Stomach (tissue), 9 donors: ENCODE measurements around the gene ACOT2. TPM values are rescaled to one million over a fixed set of nuclear protein-coding genes. Genes with fewer than 3 reads are reported as not detected.
A peak's percentile ranks its signal among the peaks of the same experiment; 100 is the strongest.
"Not testable (repeated sequence)": the region's sequence is repeated elsewhere in the genome, so short reads cannot be mapped to it uniquely, and the experiment has no call there.

Source experiments
- DNase-seq, 2 donors: peaks; one replicate each; pipeline versions ENCODE4 v3.0.0 to v3.0.0-alpha.2; 2013 to 2019
- H3K27ac ChIP-seq, 5 donors: fragments of 200-600 bp in 4 of 5; sonication (generic) in 4 of 5; one replicate each; pipeline ENCODE4 v1.5.1; 2013 to 2019; ENCODE audit warnings: mild to moderate bottlenecking in 1 of 5, moderate library complexity in 1 of 5
- H3K27me3 ChIP-seq, 3 donors: fragments of 200-600 bp; sonication (generic); one replicate each; pipeline ENCODE4 v1.5.1; 2017 to 2019; ENCODE audit warnings: mixed run types in 1 of 3
- H3K36me3 ChIP-seq, 4 donors: fragments of 200-600 bp; sonication (generic); 1 replicate in 3 of 4; 2 replicates in 1 of 4; pipeline ENCODE4 v1.5.1; 2016 to 2019
- H3K4me1 ChIP-seq, 4 donors: fragments of 200-600 bp; sonication (generic); one replicate each; pipeline ENCODE4 v1.5.1; 2016 to 2019
- H3K4me3 ChIP-seq, 4 donors: fragments of 200-600 bp; sonication (generic) in 3 of 4; one replicate each; pipeline ENCODE4 v1.5.1; 2016 to 2019; ENCODE audit warnings: mild to moderate bottlenecking in 1 of 4
- H3K9me3 ChIP-seq, 4 donors: fragments of 200-600 bp; sonication (generic); one replicate each; pipeline ENCODE4 v1.5.1; 2016 to 2019
- CTCF ChIP-seq, 7 experiments: fragments of 450-650 bp in 4 of 7; fragments of 200-600 bp in 3 of 7; sonication (generic) in 3 of 7; IDR thresholded peaks; one replicate each; pipeline ENCODE4 v1.5.1; 2016 to 2019; ENCODE audit warnings: antibody characterized with exemption in 7 of 7, control low read depth in 2 of 7, mild to moderate bottlenecking in 1 of 7
- EP300 ChIP-seq: sonication (generic); formaldehyde crosslinking; IDR thresholded peaks from one replicate; pipeline ENCODE4 v1.6.1; 2017; ENCODE audit warnings: antibody characterized with exemption
- POLR2A ChIP-seq, 4 donors: fragments of 450-650 bp; IDR thresholded peaks; one replicate each; pipeline ENCODE4 v1.6.1; 2016; ENCODE audit warnings: antibody characterized with exemption in 4 of 4, control low read depth in 2 of 4, mild to moderate bottlenecking in 1 of 4, moderate library complexity in 1 of 4
- POLR2AphosphoS5 ChIP-seq, 3 donors: sonication (generic); formaldehyde crosslinking; IDR thresholded peaks; one replicate each; pipeline ENCODE4 v1.6.1; 2016; ENCODE audit warnings: antibody characterized with exemption in 3 of 3
- WGBS, 5 donors: extraction: QIAGEN DNeasy Blood & Tissue Kit in 3 of 5; methylation state at CpG; one replicate each; pipeline versions ENCODE4 v1.1.5 to v1.1.7; 2013 to 2018; 5-methylcytosine and 5-hydroxymethylcytosine counted together
- intact Hi-C: fragments of 100-400 bp; cut with DNase I; formaldehyde crosslinking; loops from one replicate; pipeline ENCODE4 v1.15.1; 2023; ENCODE audit warnings: low total_unique reads
- polyA plus RNA-seq, 3 donors: library from polyadenylated mRNA; stranded (reverse); fragments of 200-250 nt; gene quantifications; one replicate each; pipeline ENCODE4 v1.2.3, GENCODE V29; 2013
- total RNA-seq, 5 donors: library from RNA; depleted of rRNA; stranded (reverse); fragments of >200 nt; gene quantifications; one replicate each; pipeline versions ENCODE4 v1.1.0 to v1.2.3, GENCODE V29; 2014 to 2016
- donor health status: healthy with polysubstance abuse.
- donor health status: Bipolar disorder and iron deficiency.
- donor health status: healthy.

Gene ACOT2
- total and polyA plus RNA-seq, 8 donors: 7.5 to 247 (median 35.5) TPM

- intact Hi-C loops, H3K27me3 ChIP-seq, H3K36me3 ChIP-seq, H3K4me3 ChIP-seq, H3K9me3 ChIP-seq, H3K27ac ChIP-seq, H3K4me1 ChIP-seq, DNase-seq: not testable (repeated sequence)
- WGBS, 5 donors: 68 to 75% methylated on average over 4 to 5 of the region's 6 CpGs; no CpG with 5 or more reads in 3 of the 5 donors
Measured at GRCh38 chr14:73549889-73550524, 19.0 kb upstream of the ACOT2 start.

- WGBS, 5 donors: 97 to 99% (median 98%) methylated on average over 4 of the region's 4 CpGs; no CpG with 5 or more reads in 2 of the 5 donors
- no peaks in the 10 kb centered on the region for H3K36me3 ChIP-seq
- H3K4me3 ChIP-seq: no peak overlapping the region
- TF ChIP-seq CTCF (IDR thresholded peaks at IDR 0.05): no peak
- no peak for TF ChIP-seq POLR2AphosphoS5 (IDR thresholded peaks at IDR 0.05)
- TF ChIP-seq EP300: no peak
- no peak for TF ChIP-seq POLR2A (IDR thresholded peaks at IDR 0.05)
- H3K9me3 ChIP-seq: no peaks in the 10 kb centered on the region
- H3K27ac ChIP-seq: no peak overlapping the region
- no peaks in the 10 kb centered on the region for H3K4me1 ChIP-seq
- intact Hi-C loops: no loop called here
- no peaks in the 10 kb centered on the region for H3K27me3 ChIP-seq
- no peak for DNase-seq
Measured at GRCh38 chr14:73553845-73554244, 15.2 kb upstream of the ACOT2 start.

DNA sequence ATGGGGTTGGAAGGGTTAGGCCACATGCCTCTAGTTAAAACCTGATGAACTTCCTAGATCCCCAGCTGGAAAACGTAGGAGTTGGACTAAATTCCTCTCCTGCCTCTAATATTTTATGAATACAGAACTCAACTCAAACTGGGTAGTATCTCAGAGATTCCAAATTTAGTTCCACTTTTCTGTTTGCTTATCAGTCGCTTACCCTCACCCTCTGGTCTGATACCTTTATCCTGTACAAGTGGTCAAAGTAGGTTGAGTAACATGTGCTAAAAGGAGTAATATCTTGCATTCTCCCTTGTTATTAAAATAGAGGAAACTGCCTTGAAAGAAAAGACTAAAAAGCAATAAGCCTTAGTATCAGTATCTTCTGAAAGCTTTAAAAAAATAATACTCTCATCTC lies 11.8 kb upstream of the ACOT2 start:
- intact Hi-C loops, DNase-seq: not testable (repeated sequence)
- 0 to 36% (median 36%) methylated on average over 1 to 2 of the region's 2 CpGs; no CpG with 5 or more reads in 2 of the 5 donors for WGBS, 5 donors

DNA sequence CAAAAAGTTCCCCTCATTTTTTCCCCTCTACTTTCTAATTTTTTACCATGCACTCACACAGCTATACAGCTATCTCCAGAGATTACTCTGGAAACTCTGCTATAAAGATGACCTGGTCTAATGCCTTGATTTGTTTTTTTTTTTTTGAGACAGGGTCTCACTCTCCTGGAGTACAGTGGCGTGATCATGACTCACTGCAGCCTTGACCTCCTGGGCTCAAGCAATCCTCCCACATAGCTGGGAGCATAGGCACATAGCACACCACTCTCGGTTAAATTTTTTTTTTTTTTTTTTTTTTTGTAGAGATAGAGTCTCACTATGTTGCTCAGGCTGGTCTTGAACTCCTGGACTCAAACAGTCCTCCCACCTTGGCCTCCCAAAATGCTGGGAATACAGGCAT lies 10.8 kb upstream of the ACOT2 start:
- H3K27me3 ChIP-seq, H3K27ac ChIP-seq, H3K4me3 ChIP-seq, intact Hi-C loops, H3K36me3 ChIP-seq, H3K4me1 ChIP-seq, DNase-seq: not testable (repeated sequence)
- 80 to 100% (median 91%) methylated on average over 1 to 2 of the region's 2 CpGs; no CpG with 5 or more reads in 2 of the 5 donors for WGBS, 5 donors
- H3K9me3 ChIP-seq: peaks cover 0 to 18% (median 5%) of the 10 kb centered on the region in 4 donors

More for the DNA sequence above, 11.8 kb upstream of the ACOT2 start:
- not testable (repeated sequence) for H3K36me3 ChIP-seq, H3K9me3 ChIP-seq, H3K27me3 ChIP-seq, H3K4me3 ChIP-seq, H3K4me1 ChIP-seq, H3K27ac ChIP-seq

GRCh38 chr14:73562256-73562655 lies 6.8 kb upstream of the ACOT2 start:
- DNase-seq, intact Hi-C loops, H3K27me3 ChIP-seq, H3K36me3 ChIP-seq, H3K27ac ChIP-seq, H3K4me3 ChIP-seq: not testable (repeated sequence)
- Histone ChIP-seq H3K9me3 (peaks cover 0 to 21% (median 5%) of the 10 kb centered on the region in 4 donors), H3K4me1 (peaks cover 5 to 16% (median 8%) of the 10 kb centered on the region in 4 donors)
- 90 to 94% (median 93%) methylated on average over 7 of the region's 7 CpGs for WGBS, 5 donors

DNA sequence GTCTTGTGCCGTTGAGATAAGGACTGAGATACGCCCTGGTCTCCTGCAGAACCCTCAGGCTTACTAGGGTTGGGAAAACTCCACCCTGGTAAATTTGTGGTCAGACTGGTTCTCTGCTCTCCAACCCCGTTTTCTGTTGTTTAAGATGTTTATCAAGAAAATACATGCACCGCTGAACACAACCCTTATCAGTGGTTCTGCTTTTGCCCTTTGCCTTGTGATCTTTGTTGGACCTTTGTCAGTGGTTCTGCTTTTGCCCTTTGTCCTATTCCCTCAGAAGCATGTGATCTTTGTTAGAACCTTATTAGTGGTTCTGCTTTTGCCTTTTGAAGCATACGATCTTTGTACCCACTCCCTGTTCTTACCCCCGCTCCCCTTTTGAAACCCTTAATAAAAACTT lies 6.3 kb upstream of the ACOT2 start:
- DNase-seq, intact Hi-C loops, H3K27ac ChIP-seq, H3K4me3 ChIP-seq, H3K27me3 ChIP-seq, H3K36me3 ChIP-seq: not testable (repeated sequence)
- 53 to 65% (median 57%) methylated on average over 6 of the region's 6 CpGs for WGBS, 5 donors
- peaks cover 0 to 21% (median 5%) of the 10 kb centered on the region in 4 donors for H3K9me3 ChIP-seq
- H3K4me1 ChIP-seq: peaks cover 10 to 21% (median 13%) of the 10 kb centered on the region in 4 donors

GRCh38 chr14:73566431-73566830 lies 2.6 kb upstream of the ACOT2 start:
- H3K4me3 ChIP-seq, DNase-seq, H3K36me3 ChIP-seq, intact Hi-C loops, H3K27me3 ChIP-seq: not testable (repeated sequence)
- H3K9me3 ChIP-seq: peaks cover 0 to 21% (median 5%) of the 10 kb centered on the region in 4 donors
- peaks cover 26 to 46% (median 28%) of the 10 kb centered on the region in 4 donors for H3K4me1 ChIP-seq
- peak overlapping the region in 1 of 5 donors; percentile 95 for H3K27ac ChIP-seq
- WGBS, 5 donors: 90 to 98% (median 93%) methylated on average over 13 to 18 of the region's 18 CpGs

DNA sequence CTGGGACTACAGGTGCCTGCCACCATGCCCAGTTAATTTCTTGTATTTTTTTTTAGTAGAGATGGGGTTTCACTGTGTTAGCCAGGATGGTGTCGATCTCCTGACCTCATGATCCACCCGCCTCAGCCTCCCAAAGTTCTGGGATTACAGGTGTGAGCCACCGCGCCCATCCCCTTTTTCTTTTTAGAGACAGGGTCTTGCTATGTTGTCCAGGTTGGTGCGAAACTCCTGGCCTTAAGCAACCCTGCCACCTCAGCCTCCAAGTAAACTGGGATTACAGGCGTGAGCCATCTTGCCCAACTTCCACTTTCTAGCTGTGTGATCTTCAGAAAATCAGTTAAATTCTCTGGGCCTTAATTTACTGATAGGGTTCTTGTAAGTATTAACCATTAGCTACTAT lies 2.1 kb upstream of the ACOT2 start:
- WGBS, 5 donors: 95 to 100% (median 97%) methylated on average over 6 of the region's 6 CpGs
- peaks cover 26 to 50% (median 28%) of the 10 kb centered on the region in 4 donors for H3K4me1 ChIP-seq
- DNase-seq, H3K36me3 ChIP-seq, intact Hi-C loops, H3K27me3 ChIP-seq: not testable (repeated sequence)
- peak overlapping the region in 1 of 4 donors; percentile 74 for H3K4me3 ChIP-seq
- H3K27ac ChIP-seq: peak overlapping the region in 2 of 5 donors; percentile 95
- peaks cover 0 to 15% (median 5%) of the 10 kb centered on the region in 4 donors for H3K9me3 ChIP-seq
